IPS-11a (cell line): ENCODE measurements around the gene SOX30.

Experiments used
- H3K4me3 ChIP-seq: one replicate; pipeline ENCODE4 v1.5.1; 2013; ENCODE audit warnings: low read depth, low read length, control low read depth

The SOX30 gene

DNA sequence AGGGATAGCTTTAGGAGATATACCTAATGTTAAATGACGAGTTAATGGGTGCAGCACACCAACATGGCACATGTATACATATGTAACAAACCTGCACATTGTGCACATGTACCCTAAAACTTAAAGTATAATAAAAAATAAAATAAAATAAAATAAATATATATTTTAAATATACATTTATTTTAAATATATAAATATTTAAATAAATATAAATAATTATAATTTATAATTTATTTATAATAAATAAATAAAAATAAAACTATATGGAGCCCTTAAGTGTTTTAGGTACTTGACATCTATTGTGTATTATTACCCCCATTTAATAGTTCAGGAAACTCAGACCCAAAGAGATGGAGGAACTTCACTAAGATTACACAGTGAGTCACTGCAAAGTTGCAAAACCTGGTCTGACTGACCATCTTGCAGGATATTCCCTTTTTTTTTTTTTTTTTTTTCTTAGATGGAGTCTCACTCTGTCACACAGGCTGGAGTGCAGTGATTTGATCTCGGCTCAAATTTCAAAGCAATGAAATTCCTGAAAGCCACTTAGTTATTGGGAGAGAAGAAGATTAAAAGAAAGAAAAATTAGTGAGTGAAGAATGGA lies 13.3 kb upstream of the SOX30 start:
- H3K4me3 ChIP-seq, result no peak overlapping the region

GRCh38 chr5:157659868-157660660 lies 7.8 kb upstream of the SOX30 start:
- no peak overlapping the region for H3K4me3 ChIP-seq

DNA sequence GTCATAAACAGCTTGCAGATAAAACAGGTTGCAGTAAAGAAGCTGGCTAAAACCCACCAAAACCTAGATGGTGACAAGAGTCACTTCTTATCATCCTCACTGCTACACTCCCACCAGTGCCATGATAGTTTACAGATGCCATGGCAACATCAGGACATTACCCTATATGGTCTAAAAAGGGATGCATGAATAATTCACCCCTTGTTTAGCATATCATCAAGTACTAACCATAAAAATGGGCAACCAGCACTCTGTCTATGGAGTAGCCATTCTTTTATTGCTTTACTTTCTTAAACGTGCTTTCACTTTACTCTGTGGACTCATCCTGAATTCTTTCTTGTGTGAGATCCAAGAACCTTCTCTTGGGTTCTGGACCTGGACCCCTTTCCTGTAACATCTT lies 6.7 kb upstream of the SOX30 start:
- H3K4me3 ChIP-seq, result no peak overlapping the region

- no peak overlapping the region for H3K4me3 ChIP-seq
Measured at GRCh38 chr5:157657516-157657915, 5.3 kb upstream of the SOX30 start.

GRCh38 chr5:157651623-157652376 lies 438 bp downstream of the SOX30 start:
- peak overlapping the region; percentile 39 for H3K4me3 ChIP-seq

DNA sequence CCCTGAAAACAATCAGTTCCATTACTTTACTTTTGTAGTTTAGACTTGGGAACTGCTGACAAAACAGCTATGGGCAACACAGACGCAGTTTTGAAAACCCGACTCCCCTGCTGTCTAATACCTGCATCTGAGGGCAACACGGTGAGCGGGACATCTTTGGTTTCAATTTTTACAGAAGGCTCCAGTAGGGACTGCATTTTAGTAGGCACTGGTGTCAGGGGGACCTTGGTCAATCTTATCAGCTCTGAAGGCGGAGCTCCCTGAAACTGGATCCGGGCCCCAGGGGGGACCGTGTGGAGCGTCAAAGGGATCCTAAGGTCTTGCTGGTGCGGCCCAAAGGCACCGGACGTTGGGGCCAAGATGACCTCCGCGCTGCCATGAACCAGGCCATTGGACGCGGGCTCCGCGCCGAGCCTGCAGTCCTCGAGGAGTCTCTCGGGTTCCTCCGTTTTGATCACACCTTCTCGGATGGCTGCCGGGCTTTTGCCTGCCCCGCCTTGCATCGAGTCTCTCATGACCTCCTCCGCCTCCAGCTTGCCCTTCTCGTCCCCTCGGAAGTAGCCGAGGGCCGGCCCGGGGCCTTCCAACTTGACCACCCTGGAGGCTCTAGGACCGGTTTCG lies 1.1 kb downstream of the SOX30 start:
- H3K4me3 ChIP-seq, result no peak overlapping the region

DNA sequence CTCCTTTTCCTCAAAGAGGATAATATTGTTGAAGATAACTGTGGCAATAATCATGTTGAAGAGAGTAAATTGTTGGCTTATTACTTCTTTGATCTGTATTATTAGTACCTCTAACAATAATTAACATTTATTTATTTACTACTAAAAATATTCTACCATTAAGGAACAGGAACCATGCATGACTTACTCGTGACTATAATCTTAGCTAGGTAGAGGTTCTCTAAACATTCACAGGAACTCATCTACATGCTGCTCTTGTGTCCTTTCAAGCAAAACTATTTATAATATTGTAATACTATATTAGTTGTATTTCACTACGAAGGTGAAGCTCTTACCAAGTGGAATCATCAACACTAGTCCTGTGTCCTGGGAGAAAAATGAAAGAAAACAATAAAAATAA lies 3.1 kb downstream of the SOX30 start:
- H3K4me3 ChIP-seq, result no peak overlapping the region

DNA sequence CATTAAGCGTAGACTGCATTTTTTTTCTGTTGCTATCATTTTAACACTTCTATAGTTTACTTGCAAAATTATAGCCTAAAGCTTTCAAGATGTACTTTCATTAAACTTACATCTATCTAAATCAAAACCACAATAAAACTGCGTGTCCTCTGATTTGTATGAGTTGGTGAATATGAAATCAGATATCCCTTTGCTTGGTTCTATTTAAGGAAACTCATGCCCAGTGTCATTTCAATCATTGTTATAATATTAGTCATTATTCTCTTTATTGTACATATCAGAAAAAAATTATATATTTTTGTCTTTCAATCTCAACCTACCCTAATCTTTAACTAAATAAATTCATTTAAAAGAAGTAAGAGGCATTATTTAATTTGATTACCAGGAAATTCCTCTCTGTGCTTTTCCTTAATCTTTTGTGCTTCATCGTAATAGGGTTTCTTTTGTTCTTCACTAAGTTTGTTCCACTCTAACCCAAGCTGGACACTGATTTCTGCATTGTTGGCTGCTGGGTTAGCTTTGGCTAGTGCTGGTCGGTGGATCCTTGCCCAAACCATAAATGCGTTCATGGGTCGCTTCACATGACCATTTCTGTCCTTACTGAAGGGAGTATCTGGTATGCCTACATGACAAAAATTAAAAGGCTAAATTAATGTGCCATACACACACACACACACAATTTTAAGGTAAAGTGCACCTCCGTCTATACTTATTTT lies 3.8 kb downstream of the SOX30 start:
- H3K4me3 ChIP-seq, result no peak overlapping the region

GRCh38 chr5:157640406-157641066 lies 11.7 kb downstream of the SOX30 start:
- no peak overlapping the region for H3K4me3 ChIP-seq

GRCh38 chr5:157630341-157630740 lies 21.9 kb downstream of the SOX30 start:
- no peak overlapping the region for H3K4me3 ChIP-seq

DNA sequence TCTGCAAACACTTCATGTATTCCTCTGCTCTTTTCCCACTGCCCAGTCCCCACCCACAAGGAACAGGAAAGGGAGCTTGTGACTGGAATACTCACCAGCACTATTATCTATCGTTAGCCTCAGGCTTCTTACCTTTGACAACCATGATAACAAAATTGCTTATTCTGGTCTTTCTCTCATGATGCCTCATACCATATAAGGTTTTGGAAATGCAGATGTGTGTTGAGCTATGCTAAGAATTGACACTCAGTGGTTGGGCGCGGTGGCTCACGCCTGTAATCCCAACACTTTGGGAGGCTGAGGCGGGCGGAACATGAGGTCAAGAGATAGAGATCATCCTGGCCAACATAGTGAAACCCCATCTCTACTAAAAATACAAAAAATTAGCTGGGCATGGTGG lies 25.4 kb downstream of the SOX30 start:
- no peak overlapping the region for H3K4me3 ChIP-seq

DNA sequence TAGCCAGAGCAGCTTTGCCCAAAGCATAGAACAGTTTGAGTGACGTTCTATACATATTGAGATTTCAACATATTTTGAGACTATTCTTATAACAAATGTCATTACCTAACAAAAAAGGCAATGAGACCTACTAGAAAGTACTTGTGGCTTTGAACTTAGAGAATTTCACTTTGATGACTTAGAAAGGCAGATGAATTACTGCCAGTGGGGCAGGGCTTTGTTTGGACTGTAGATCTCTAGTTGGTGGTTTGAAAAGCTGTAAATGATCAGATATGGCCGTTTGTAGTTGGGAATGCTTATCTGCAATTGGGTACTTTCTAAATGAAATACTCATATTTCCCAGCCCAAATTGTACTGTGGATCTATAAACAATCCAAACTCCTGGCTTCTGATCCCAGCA lies 28.1 kb downstream of the SOX30 start:
- no peak overlapping the region for H3K4me3 ChIP-seq

- no peak overlapping the region for H3K4me3 ChIP-seq
Measured at GRCh38 chr5:157620776-157621175, 31.5 kb downstream of the SOX30 start.

DNA sequence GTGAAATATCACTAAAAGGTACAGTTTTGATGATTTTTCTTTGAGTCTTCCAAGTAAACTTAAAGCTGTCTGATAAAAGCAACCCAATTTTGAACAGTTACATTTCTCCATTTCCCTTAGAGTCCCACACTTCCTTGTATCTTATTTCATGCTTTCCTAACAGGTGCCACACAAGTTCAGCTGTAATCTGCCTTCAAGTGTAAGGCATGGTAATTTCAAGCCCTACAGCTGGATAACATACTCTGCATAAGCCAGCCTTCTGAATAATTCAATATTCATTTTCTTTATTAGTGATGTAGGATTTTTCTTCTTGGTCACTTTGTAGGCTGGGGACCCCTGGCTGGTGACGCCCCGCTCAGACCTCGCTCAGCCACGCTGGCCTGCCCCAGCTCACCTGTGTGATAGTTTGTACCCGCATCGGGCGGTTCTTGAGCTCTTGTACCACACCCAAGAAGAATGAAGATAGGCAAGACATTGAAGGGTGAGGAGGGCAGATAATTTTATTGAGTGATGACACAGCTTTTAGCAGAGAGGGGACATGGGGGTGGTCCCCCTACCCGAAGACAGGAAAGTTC lies 34.0 kb downstream of the SOX30 start:
- no peak overlapping the region for H3K4me3 ChIP-seq

DNA sequence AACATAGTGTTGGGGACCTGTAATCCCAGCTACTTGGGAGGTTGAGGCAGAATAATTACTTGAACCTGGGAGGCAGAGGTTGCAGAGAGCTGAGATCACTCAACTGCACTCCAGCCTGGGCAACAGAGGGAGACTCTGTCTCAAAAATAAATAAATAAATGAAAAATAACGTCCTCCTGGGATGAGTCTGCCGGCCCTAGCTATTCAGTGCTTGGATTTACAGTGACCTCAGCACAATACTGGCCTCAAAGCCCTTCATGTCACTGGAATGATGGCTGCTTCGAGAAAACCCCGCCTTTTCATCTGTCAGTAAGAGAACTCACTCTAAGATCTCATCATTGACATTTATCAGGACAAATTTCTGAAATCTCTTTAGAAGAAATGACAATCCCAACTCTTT lies 35.5 kb downstream of the SOX30 start:
- no peak overlapping the region for H3K4me3 ChIP-seq

- no peak overlapping the region for H3K4me3 ChIP-seq
Measured at GRCh38 chr5:157613385-157614245, 38.6 kb downstream of the SOX30 start.

GRCh38 chr5:157612581-157612980 lies 39.7 kb downstream of the SOX30 start:
- no peak overlapping the region for H3K4me3 ChIP-seq

DNA sequence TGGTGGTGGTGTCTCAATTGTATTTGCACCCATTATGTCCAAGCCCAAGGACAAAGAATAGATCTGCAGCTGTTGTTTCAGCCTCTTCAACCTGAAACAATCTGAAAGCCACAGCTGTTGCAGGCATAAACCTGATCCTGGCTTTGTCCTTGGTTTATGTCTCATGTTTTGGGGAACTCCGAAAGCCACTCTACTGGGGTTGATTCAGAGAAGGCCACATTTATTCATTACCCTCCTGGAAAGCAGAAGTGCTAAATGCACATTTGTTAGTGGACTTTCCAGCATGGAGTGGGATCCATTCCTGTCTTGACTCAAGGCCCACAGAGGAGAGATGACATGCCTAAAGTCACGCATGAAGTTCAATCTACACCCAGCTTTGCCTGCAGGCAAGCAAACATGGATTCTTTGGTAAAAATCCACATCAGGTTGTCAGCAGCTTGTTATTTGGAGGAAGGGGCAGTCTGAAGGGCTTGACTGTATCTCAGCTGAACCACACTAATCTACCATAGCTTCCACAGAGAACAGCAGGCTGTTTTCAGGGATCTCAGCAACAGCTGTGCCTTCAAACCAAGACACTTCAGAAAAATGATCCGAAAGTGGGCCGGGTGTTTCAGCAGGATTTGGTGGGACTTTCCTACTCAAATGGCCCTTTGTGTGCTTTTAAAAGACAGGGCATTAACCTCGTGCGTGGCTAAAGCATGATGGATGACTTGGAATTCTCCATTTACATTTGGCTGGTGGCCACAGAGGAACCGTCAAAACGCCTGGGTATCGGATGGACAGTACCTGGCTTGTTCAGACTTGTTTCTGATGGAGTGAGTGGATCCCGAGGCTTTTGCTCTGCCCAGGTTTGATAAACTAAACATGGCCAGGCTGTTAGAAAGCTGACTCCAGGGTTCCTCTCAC lies 40.4 kb downstream of the SOX30 start:
- no peak overlapping the region for H3K4me3 ChIP-seq
